ENCODE data around the gene GLI2.

Gene GLI2

DNA sequence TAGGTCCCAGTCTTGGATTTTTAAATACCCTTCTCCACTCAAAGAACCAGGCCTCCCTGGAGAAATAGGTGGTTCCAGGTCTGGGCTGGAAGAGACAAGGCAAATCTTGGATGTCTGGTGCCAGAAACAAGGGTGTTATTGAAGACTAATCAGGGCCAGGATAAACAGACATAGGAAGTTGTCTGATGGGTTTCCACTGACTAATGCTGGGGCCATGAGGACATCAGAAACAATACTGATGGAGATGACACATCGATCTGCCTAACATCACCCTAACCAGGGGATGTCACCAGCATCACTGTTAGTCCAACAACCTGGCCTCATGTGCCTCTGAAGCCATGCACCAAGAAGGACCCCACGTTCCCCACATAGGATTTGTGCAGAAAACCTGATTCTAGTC, 42.5 kb upstream of the GLI2 start:
- TF ChIP-seq, protein P1, sequence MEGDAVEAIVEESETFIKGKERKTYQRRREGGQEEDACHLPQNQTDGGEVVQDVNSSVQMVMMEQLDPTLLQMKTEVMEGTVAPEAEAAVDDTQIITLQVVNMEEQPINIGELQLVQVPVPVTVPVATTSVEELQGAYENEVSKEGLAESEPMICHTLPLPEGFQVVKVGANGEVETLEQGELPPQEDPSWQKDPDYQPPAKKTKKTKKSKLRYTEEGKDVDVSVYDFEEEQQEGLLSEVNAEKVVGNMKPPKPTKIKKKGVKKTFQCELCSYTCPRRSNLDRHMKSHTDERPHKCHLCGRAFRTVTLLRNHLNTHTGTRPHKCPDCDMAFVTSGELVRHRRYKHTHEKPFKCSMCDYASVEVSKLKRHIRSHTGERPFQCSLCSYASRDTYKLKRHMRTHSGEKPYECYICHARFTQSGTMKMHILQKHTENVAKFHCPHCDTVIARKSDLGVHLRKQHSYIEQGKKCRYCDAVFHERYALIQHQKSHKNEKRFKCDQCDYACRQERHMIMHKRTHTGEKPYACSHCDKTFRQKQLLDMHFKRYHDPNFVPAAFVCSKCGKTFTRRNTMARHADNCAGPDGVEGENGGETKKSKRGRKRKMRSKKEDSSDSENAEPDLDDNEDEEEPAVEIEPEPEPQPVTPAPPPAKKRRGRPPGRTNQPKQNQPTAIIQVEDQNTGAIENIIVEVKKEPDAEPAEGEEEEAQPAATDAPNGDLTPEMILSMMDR (conservative IDR thresholded peaks at IDR 0.05; ENCODE audit: low read length): no peak
- no peak for DNase-seq (ENCODE audit: low read depth)
- no peak overlapping the region for H3K4me3 ChIP-seq (ENCODE audit: low read length)

DNA sequence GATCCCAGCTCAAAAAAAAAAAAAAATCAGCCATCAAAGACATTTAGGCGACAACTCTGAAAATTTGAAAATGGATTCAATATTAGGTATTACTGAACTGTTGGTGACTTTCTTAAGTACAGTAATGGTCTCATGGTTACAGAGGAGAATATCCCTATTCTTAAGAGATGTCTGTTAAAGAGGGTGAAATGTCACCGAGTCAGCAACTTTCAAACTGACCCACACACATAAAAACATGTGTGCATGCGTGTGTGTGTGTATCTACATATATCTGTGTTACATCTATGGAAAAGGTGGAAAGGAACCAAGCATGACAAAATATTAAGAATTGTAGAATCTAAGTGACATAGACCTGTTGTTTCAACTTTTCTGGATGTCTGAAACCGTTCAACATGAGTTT, 41.6 kb upstream of the GLI2 start:
- no peak for DNase-seq (ENCODE audit: low read depth)
- TF ChIP-seq, protein P1 (conservative IDR thresholded peaks at IDR 0.05; ENCODE audit: low read length): no peak
- H3K4me3 ChIP-seq (ENCODE audit: low read length): no peak overlapping the region

DNA sequence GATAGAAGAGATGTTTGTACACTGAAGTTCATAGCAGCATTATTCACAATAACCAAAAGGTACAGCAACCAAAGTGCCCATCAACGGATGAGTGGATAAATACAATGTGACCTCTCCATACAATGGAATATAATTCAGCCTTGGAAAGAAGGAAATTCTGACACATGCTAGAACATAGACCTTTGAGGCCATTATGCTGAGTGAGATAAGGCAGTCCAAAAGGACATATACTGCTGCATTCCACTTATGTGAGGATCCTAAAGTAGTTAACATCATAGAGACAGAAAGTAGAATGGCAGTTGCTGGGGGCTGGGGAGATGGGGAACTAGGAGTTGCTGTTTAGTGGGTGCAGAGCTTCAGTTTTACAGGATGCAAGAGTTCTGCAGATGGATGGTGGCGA, 38.2 kb upstream of the GLI2 start:
- H3K4me3 ChIP-seq (ENCODE audit: low read length): no peak overlapping the region
- TF ChIP-seq, protein P1 (conservative IDR thresholded peaks at IDR 0.05; ENCODE audit: low read length): no peak
- no peak for DNase-seq (ENCODE audit: low read depth)

DNA sequence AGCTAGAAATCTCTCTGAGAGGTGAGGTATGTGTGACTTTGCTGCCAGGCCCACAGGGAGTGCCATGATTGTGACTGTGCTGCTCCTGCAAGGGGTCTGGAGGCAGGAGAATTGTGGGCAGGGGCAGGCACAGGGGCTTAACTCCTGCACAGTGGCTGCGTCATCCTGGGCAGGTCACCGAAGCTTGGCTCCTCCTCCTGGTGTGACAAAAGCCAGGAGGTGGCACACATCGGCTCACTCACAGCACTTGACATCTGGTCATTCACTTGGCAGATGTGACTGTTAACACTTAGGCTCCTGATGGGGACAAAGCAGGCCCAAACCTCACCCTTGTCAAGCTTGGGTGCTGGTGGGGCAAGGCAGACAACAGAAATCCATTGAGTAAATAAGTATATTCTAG, 36.4 kb upstream of the GLI2 start:
- DNase-seq (ENCODE audit: low read depth): no peak
- H3K4me3 ChIP-seq (ENCODE audit: low read length): no peak overlapping the region
- TF ChIP-seq, protein P1 (conservative IDR thresholded peaks at IDR 0.05; ENCODE audit: low read length): no peak

DNA sequence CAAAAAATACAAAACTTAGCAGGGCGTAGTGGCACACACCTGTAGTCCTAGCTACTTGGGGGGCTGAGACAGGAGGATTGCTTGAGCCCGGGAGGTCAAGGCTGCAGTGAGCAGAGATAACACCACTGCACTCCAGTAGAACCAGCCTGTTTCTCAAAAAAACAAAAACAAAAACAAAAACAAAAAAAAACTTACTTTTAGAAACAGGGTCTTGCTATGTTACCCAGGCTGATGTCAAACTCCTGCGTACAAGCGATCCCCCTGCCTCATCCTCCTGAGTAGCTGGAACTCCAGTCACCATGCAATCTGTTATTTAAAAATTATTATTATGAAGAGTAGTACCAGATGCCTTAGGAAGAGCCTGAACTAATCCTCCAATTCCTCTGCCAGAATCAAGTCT, 35.0 kb upstream of the GLI2 start:
- no peak overlapping the region for H3K4me3 ChIP-seq (ENCODE audit: low read length)
- no peak for DNase-seq (ENCODE audit: low read depth)
- TF ChIP-seq, protein P1 (conservative IDR thresholded peaks at IDR 0.05; ENCODE audit: low read length): no peak

DNA sequence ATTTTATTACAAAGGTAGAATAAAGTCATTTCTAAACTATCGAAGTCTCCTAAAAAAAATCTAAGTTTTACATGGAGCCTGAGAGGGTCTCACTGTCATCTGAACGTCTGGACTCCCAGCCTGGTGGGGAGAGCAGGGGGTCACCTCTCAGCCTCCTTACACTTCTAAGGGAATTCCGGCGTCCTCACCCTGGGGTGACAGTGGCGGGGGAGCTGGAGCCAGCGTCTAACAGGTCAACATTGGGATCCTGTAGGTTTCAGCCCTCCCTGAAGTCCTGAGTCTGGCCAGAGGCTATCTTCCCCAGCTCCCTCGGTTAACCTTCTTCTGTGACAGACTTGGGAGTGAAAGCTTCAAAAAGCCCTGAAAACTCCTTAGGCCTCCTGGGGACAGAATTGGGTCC, 34.6 kb upstream of the GLI2 start:
- H3K4me3 ChIP-seq (ENCODE audit: low read length): no peak overlapping the region
- no peak for DNase-seq (ENCODE audit: low read depth)
- TF ChIP-seq, protein P1 (conservative IDR thresholded peaks at IDR 0.05; ENCODE audit: low read length): no peak

DNA sequence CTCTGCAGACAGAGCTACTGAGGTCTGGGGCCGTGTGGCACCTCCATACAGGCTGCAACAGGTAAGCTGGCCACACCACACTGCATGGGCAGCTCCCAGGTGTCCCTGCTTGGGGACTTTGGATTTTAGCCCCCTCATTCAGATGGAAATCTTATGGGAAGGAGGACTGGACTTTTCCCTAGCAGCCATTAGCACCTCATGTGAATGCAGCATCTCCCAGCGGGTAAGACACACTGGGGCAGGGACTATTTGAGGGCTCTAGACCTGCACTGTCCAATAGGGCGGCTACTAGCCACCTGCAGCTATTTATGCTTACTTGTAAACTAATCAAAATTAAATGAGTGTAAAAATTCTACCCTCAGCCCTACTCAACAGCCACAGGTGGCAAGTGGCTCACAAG, 34.2 kb upstream of the GLI2 start:
- DNase-seq (ENCODE audit: low read depth): no peak
- no peak overlapping the region for H3K4me3 ChIP-seq (ENCODE audit: low read length)
- TF ChIP-seq, protein P1 (conservative IDR thresholded peaks at IDR 0.05; ENCODE audit: low read length): no peak
